MM.1S (cell line): ENCODE data around the gene ECHS1.

Experiments used
- DNase-seq: peaks from one replicate; pipeline ENCODE4 v3.0.0-alpha.2; 2015
- H2AFZ ChIP-seq: fragments of 300-600 bp; sonication (generic); 2 replicates; pipeline ENCODE4 v1.6.0; 2016; ENCODE audit warnings: antibody characterized with exemption, low read length
- H3F3A ChIP-seq: fragments of 300-600 bp; sonication (generic); 2 replicates; pipeline ENCODE4 v1.6.1; 2016; ENCODE audit warnings: mild to moderate bottlenecking, antibody characterized with exemption, low read length, moderate library complexity, mixed read lengths; ENCODE audit not compliant: insufficient read depth
- H3K27ac ChIP-seq: fragments of 300-600 bp; sonication (generic); 2 replicates; pipeline ENCODE4 v1.5.1; 2016; ENCODE audit warnings: mild to moderate bottlenecking, low read length
- H3K27me3 ChIP-seq: fragments of 300-600 bp; sonication (generic); replicated peaks from 2 replicates; pipeline ENCODE4 v1.6.0; 2016; ENCODE audit warnings: low read length; ENCODE audit not compliant: insufficient read depth
- H3K36me3 ChIP-seq: fragments of 300-600 bp; sonication (generic); replicated peaks from 2 replicates; pipeline ENCODE4 v1.6.1; 2016; ENCODE audit warnings: mild to moderate bottlenecking, low read length, mixed read lengths; ENCODE audit not compliant: insufficient read depth
- H3K4me1 ChIP-seq: fragments of 300-600 bp; sonication (generic); 2 replicates; pipeline ENCODE4 v1.6.1; 2016; ENCODE audit warnings: low read length, mixed read lengths
- H3K4me2 ChIP-seq: fragments of 300-600 bp; sonication (generic); 2 replicates; pipeline ENCODE4 v1.6.0; 2016; ENCODE audit warnings: low read depth, low read length
- H3K4me3 ChIP-seq: fragments of 300-600 bp; sonication (generic); 2 replicates; pipeline ENCODE4 v1.5.1; 2016; ENCODE audit warnings: low read length, mixed read lengths
- H3K79me2 ChIP-seq: fragments of 300-600 bp; sonication (generic); 2 replicates; pipeline ENCODE4 v1.6.1; 2016; ENCODE audit warnings: mixed run types, low read length, mixed read lengths
- H3K9ac ChIP-seq: fragments of 300-600 bp; sonication (generic); 2 replicates; pipeline ENCODE4 v1.6.1; 2016; ENCODE audit warnings: low read length, mixed read lengths
- H3K9me2 ChIP-seq: fragments of 300-600 bp; sonication (generic); replicated peaks from 2 replicates; pipeline ENCODE4 v1.6.1; 2016; ENCODE audit warnings: mild to moderate bottlenecking, low read length, mixed read lengths; ENCODE audit not compliant: insufficient read depth
- H3K9me3 ChIP-seq: fragments of 300-600 bp; sonication (generic); replicated peaks from 2 replicates; pipeline ENCODE4 v1.6.1; 2016; ENCODE audit warnings: mild to moderate bottlenecking, low read length, mixed read lengths; ENCODE audit not compliant: insufficient read depth
- H4K20me1 ChIP-seq: fragments of 300-600 bp; sonication (generic); 2 replicates; pipeline ENCODE4 v1.6.1; 2016; ENCODE audit warnings: mild to moderate bottlenecking, low read length, moderate library complexity, mixed read lengths; ENCODE audit not compliant: insufficient read depth
- EZH2 ChIP-seq: fragments of 300-600 bp; sonication (generic); optimal IDR thresholded peaks from 2 replicates; pipeline ENCODE3; 2017; ENCODE audit warnings: low read depth, mild to moderate bottlenecking, antibody characterized with exemption, low read length, mixed read lengths
- EZH2phosphoT487 ChIP-seq: fragments of 300-600 bp; sonication (generic); IDR thresholded peaks from 2 replicates; pipeline ENCODE4 v1.6.1; 2018; ENCODE audit warnings: antibody characterized with exemption, low read length
- TF ChIP-seq, protein P1 (sequence below): fragments of 300-600 bp; sonication (generic); IDR thresholded peaks from 2 replicates; pipeline ENCODE4 v1.5.1; 2016; ENCODE audit warnings: antibody characterized with exemption, low read length, mixed read lengths

ECHS1 gene

GRCh38 chr10:133343558-133343957, 29.6 kb downstream of the ECHS1 start:
- H2AFZ ChIP-seq = no peak overlapping the region
- no peak overlapping the region for H3K9ac ChIP-seq
- H3K9me3 ChIP-seq = no peaks in the 10 kb centered on the region

DNA sequence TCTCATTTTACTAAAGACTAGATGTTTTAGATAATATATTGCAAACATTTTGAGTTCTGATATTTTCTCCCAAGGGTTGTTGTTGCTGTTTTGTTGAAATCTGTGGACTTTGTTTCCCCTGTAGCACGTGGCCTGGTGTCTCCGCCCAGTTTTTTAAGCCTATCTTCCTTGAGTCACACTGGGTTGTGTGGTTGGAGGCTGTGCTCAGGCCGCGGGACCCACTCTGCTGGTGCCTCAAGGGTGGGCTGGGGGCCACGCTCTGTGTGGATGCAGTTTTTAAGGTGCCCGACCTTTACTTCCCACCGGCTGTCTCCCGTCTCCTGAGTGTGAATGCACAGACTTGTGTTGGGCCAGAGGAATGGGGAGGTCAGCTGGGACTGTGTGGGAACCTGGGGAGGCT, 30.2 kb downstream of the ECHS1 start:
- Histone ChIP-seq H4K20me1 (no peaks in the 10 kb centered on the region), H3K4me2 (no peak overlapping the region), H3K4me1 (no peaks in the 10 kb centered on the region), H3K36me3 (no peaks in the 10 kb centered on the region), H3F3A (no peaks in the 10 kb centered on the region), H3K9me2 (no peaks in the 10 kb centered on the region), H3K79me2 (no peaks in the 10 kb centered on the region), H3K4me3 (no peak overlapping the region), H3K27me3 (peaks cover 61% of the 10 kb centered on the region), H3K9ac (no peak overlapping the region), H3K27ac (no peak overlapping the region), H2AFZ (no peak overlapping the region), H3K9me3 (no peaks in the 10 kb centered on the region)
- TF ChIP-seq EZH2 = no peak
- TF ChIP-seq, protein P1, sequence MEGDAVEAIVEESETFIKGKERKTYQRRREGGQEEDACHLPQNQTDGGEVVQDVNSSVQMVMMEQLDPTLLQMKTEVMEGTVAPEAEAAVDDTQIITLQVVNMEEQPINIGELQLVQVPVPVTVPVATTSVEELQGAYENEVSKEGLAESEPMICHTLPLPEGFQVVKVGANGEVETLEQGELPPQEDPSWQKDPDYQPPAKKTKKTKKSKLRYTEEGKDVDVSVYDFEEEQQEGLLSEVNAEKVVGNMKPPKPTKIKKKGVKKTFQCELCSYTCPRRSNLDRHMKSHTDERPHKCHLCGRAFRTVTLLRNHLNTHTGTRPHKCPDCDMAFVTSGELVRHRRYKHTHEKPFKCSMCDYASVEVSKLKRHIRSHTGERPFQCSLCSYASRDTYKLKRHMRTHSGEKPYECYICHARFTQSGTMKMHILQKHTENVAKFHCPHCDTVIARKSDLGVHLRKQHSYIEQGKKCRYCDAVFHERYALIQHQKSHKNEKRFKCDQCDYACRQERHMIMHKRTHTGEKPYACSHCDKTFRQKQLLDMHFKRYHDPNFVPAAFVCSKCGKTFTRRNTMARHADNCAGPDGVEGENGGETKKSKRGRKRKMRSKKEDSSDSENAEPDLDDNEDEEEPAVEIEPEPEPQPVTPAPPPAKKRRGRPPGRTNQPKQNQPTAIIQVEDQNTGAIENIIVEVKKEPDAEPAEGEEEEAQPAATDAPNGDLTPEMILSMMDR = no peak
- no peak for TF ChIP-seq EZH2phosphoT487
- DNase-seq = no peak

More at GRCh38 chr10:133343558-133343957, 29.6 kb downstream of the ECHS1 start:
- DNase-seq = no peak
- H3K4me1 ChIP-seq = no peaks in the 10 kb centered on the region
- no peaks in the 10 kb centered on the region for H3K79me2 ChIP-seq
- no peaks in the 10 kb centered on the region for H3F3A ChIP-seq
- TF ChIP-seq, protein P1 = no peak
- TF ChIP-seq EZH2phosphoT487 (no peak), EZH2 (no peak)
- H4K20me1 ChIP-seq = no peaks in the 10 kb centered on the region
- peaks cover 61% of the 10 kb centered on the region for H3K27me3 ChIP-seq
- H3K9me2 ChIP-seq = no peaks in the 10 kb centered on the region
- H3K36me3 ChIP-seq = no peaks in the 10 kb centered on the region
- H3K4me3 ChIP-seq = no peak overlapping the region
- no peak overlapping the region for H3K27ac ChIP-seq
- H3K4me2 ChIP-seq = no peak overlapping the region

DNA sequence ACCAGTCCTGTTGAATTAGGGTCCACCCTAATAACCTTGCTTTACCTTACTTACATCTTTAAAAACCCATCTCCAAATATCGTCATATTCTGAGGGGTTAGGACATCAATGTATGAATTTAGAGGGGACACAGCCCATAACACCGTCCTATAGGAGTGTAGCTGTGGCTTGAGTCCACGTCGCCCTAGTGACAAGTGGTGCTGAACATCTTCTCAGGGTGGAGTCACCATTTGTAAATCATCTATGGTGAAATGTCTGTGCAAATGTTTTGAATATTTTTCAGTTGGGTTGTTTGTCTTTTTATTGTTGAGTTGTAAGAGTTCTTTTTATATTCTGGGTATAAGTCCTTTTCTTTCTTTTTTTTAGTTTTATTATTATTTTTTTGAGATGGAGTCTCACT, 31.2 kb downstream of the ECHS1 start:
- DNase-seq = no peak
- no peak overlapping the region for H3K9ac ChIP-seq
- no peak overlapping the region for H3K4me2 ChIP-seq
- no peaks in the 10 kb centered on the region for H3K4me1 ChIP-seq
- no peaks in the 10 kb centered on the region for H3K9me2 ChIP-seq
- H4K20me1 ChIP-seq = no peaks in the 10 kb centered on the region
- H3K9me3 ChIP-seq = no peaks in the 10 kb centered on the region
- no peaks in the 10 kb centered on the region for H3K36me3 ChIP-seq
- TF ChIP-seq EZH2phosphoT487 = no peak
- TF ChIP-seq, protein P1 = no peak
- TF ChIP-seq EZH2 = no peak
- no peak overlapping the region for H3K27ac ChIP-seq
- no peaks in the 10 kb centered on the region for H3F3A ChIP-seq
- H3K79me2 ChIP-seq = no peaks in the 10 kb centered on the region
- H3K27me3 ChIP-seq = peaks cover 61% of the 10 kb centered on the region
- H2AFZ ChIP-seq = no peak overlapping the region
- H3K4me3 ChIP-seq = no peak overlapping the region
